ENCODE measurements around the gene CHST5.
"Not testable (repeated sequence)": the region's sequence is repeated elsewhere in the genome, so short reads cannot be mapped to it uniquely, and the experiment has no call there.

CHST5 gene

GRCh38 chr16:75548456-75548855 is 12.5 kb upstream of the CHST5 start:
- not testable (repeated sequence) for DNase-seq

DNA sequence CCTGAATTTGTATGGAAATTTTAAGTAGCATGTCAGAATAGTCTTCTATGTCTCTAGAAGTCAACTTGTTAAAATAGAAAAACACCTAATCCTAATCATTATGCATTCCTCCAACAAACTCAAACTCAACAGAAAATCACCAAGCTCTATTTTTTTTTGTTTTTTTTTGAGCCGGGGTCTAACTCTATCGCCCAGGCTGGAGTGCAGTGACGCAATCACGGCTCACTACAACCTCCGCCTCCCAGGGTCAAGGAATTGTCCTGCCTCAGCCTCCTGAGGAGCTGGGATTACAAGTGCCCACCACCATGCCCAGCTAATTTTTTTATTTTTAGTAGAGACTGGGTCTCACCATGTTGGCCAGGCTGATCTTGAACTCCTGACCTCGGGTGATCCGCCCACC is 10.4 kb upstream of the CHST5 start:
- DNase-seq, result no peak

GRCh38 chr16:75545879-75546278 is 10.0 kb upstream of the CHST5 start:
- not testable (repeated sequence) for DNase-seq

DNA sequence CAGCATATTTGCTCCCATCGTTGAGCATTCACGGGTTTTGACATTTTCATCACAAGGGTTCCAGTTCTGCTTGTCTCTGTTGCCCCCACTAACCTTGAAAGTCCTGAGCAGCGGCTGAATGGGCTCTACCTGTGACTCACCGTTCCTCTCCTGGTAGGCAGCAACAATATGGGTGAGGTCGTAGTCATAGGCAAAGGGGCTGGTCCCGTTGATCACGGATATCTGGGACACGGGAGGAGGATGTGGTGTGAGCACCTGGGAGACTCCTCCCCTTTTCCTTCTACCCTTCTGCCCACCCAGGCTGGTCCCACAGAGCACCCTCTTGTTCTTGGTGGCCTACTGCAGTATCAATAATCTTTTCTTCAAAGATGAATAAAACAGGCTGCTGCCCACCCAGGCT is 6.6 kb upstream of the CHST5 start:
- not testable (repeated sequence) for DNase-seq

- DNase-seq, result no peak
Observed at GRCh38 chr16:75541236-75541635, 5.3 kb upstream of the CHST5 start.

GRCh38 chr16:75538882-75539565 is 3.1 kb upstream of the CHST5 start:
- DNase-seq, result not testable (repeated sequence)

- DNase-seq, result no peak
Observed at GRCh38 chr16:75537776-75538175, 1.9 kb upstream of the CHST5 start.

- DNase-seq, result no peak
Observed at GRCh38 chr16:75535211-75535843, 581 bp downstream of the CHST5 start.

GRCh38 chr16:75534560-75535205 is 1.2 kb downstream of the CHST5 start:
- no peak for DNase-seq

- DNase-seq, result no peak
Observed at GRCh38 chr16:75532791-75533190, 3.1 kb downstream of the CHST5 start.

- DNase-seq, result no peak
Observed at GRCh38 chr16:75532142-75532765, 3.7 kb downstream of the CHST5 start.

GRCh38 chr16:75529959-75530358 is 5.9 kb downstream of the CHST5 start:
- DNase-seq, result no peak

DNA sequence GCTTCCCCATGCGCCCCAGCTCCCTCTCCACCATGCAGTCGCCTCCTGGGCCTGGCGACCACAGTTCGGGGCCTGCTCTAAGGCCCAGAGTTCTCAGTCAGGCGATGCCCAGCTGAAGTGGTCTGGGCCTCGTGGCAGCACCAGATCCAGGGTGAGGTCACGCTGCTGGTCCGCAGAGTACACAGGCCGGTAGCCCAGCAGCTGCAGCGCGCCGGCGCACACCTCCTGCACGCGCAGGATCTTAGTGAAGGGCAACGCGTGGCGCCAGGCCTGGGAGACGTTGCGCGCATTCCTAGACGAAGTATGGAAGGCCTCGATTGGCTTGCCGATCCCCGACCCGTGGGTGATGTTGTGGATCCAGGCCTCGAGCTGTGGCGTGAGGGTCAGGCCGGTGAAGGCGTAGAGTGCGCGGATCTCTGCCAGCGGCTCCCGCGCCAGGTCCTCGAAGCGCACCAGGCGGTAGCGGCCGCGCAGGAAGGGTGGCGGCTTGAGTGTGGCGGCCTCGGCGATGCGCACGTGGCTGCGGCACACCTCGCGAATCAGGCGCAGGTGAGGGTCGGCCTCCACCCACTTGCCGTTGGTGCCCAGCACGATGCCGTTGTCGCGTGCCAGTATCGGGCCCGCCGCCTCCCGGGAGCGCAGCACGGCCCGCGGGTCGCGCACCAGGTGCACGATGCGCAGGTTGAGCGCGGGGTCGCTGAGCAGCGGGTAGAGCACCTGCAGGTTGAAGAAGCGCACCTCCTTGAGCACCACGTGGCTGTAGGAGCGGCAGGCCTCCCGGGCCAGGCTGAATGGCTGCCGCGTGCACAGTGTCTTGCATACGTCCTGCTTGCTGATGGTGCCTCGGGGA is 6.6 kb downstream of the CHST5 start:
- no peak for DNase-seq

DNA sequence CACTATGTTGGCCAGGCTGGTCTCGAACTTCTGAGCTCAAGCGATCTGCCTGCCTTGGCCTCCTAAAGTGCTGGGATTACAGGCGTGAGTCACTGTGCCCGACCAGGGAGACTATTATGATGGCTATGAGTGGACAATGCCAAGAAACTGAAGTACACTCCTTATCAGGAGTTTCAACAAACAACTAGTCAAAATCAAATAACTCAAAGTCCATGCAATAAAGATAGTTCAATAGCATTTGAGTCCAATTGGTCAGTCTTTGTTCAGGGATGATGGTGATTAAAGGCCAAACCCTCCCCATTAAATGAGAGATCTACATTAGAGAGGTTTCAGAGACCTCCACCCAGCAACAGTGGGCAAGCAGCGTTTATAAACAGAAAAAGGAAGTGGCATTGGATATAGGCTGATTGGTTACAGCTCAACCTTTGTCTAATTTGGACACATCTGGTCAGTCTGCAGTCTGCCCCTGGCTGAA is 8.0 kb downstream of the CHST5 start:
- DNase-seq, result no peak

- DNase-seq, result no peak
Observed at GRCh38 chr16:75526032-75526790, 9.7 kb downstream of the CHST5 start.

- DNase-seq, result no peak
Observed at GRCh38 chr16:75519175-75519574, 16.7 kb downstream of the CHST5 start.

GRCh38 chr16:75516189-75516966 is 19.5 kb downstream of the CHST5 start:
- DNase-seq, result not testable (repeated sequence)

GRCh38 chr16:75514296-75514695 is 21.6 kb downstream of the CHST5 start:
- DNase-seq, result no peak

DNA sequence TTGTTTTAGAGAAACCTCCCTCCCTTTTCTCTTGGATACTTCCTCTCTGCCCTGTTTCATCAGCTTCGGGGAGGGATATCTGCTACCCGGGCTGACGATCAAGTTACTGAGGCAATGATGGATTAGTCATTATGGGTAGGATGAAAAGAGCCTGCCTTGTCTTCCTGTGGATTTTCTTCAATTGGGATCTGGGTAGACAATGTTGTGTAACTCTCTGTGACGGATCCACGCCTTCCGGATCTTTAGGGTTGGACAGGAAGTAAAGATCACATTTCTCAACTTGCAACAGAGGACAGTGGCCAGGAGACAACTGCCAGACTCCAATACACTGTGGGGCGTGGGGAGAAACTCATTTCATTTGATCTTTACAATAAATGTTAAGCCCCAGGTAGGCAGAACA is 29.3 kb downstream of the CHST5 start:
- no peak for DNase-seq

GRCh38 chr16:75506107-75506506 is 29.8 kb downstream of the CHST5 start:
- no peak for DNase-seq

DNA sequence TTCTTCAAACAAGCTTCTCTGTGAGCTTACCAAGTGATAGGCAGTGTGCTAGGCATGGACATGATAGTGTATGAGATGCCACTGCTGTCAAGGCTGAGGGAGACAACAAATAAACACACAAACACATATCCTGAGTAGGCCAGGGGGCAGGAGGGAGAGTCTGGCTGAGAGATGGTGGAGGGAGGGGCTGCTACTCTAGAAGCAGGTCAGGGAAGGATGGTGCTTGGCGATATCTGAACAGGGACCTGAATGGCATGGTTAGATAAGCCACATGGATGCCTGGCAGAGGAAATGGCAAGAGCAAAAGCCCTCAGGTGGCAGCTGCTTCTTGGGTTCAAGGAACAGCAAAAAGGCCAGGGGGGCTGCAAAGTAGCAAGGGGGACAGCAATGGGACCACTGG is 32.1 kb downstream of the CHST5 start:
- DNase-seq, result no peak

Measured in NCI-H510A (cell line).